Naive thymus-derived CD4-positive, alpha-beta T cell (primary cell): ENCODE results near the gene IQCN. TPM values are rescaled to one million over a fixed set of nuclear protein-coding genes. Genes with fewer than 3 reads are reported as not detected.
A peak's percentile ranks its signal among the peaks of the same experiment; 100 is the strongest.

Source experiments
- ATAC-seq: fragments of 150-1000 bp; cut with Tn5 transposase; 2 replicates; pipeline ENCODE4 v1.10.0; 2021; ENCODE audit warnings: mild to moderate bottlenecking, moderate library complexity
- CTCF ChIA-PET: fragments of 350-600 bp; sonication (Branson Sonifier 250); formaldehyde crosslinking; loops from one replicate; lab custom pipeline; 2021; ENCODE audit warnings: antibody characterized with exemption; lab: Charles Lee
- POLR2A ChIA-PET: fragments of 350-600 bp; sonication (Branson Sonifier 250); formaldehyde crosslinking; loops from one replicate; lab custom pipeline; 2021; ENCODE audit warnings: antibody characterized with exemption, inconsistent platforms; lab: Charles Lee
- DNase-seq, 9 donors: peaks; one replicate each; pipeline versions ENCODE4 v3.0.0 to v3.0.0-alpha.2; 2020 to 2022; ENCODE audit warnings: mixed read lengths in 1 of 9
- H3K27ac ChIP-seq: one replicate; pipeline ENCODE4 v1.7.0; 2013; ENCODE audit warnings: mild to moderate bottlenecking, low read depth, low read length, moderate library complexity
- H3K27me3 ChIP-seq, 2 donors: one replicate each; pipeline ENCODE4 v1.7.0; 2013; ENCODE audit warnings: low read length in 2 of 2, mild to moderate bottlenecking in 2 of 2, moderate library complexity in 2 of 2; ENCODE audit not compliant: control insufficient read depth in 2 of 2, insufficient read depth in 2 of 2
- H3K36me3 ChIP-seq, 3 experiments: 1 replicate in 2 of 3; 2 replicates in 1 of 3; pipeline ENCODE4 v1.7.0; 2013; ENCODE audit warnings: low read length in 3 of 3, mild to moderate bottlenecking in 3 of 3, moderate library complexity in 1 of 3; ENCODE audit not compliant: insufficient read depth in 3 of 3, control insufficient read depth in 2 of 3
- H3K4me1 ChIP-seq, 2 donors: one replicate each; pipeline ENCODE4 v1.7.0; 2013; ENCODE audit warnings: low read length in 2 of 2, mild to moderate bottlenecking in 2 of 2, moderate library complexity in 1 of 2; ENCODE audit not compliant: control insufficient read depth in 2 of 2, insufficient read depth in 2 of 2
- H3K4me3 ChIP-seq: 2 replicates; pipeline ENCODE4 v1.7.0; 2013; ENCODE audit warnings: mild to moderate bottlenecking, low read length
- H3K9me3 ChIP-seq, 3 experiments: 1 replicate in 2 of 3; 2 replicates in 1 of 3; pipeline ENCODE4 v1.7.0; 2013; ENCODE audit warnings: low read length in 3 of 3; ENCODE audit not compliant: control insufficient read depth in 2 of 3
- H3K27ac Mint-ChIP-seq, 9 donors: one replicate each; pipeline ENCODE4 v1.8.0; 2020 to 2022; ENCODE audit warnings: mixed read lengths in 9 of 9, mild to moderate bottlenecking in 8 of 9, moderate library complexity in 5 of 9, inconsistent platforms in 2 of 9
- H3K27me3 Mint-ChIP-seq, 5 donors: one replicate each; pipeline ENCODE4 v1.8.0; 2021 to 2022; ENCODE audit warnings: mixed read lengths in 5 of 5, mild to moderate bottlenecking in 1 of 5
- H3K36me3 Mint-ChIP-seq, 5 donors: one replicate each; pipeline ENCODE4 v1.8.0; 2020 to 2022; ENCODE audit warnings: mixed read lengths in 5 of 5, mild to moderate bottlenecking in 3 of 5, inconsistent platforms in 1 of 5
- H3K4me1 Mint-ChIP-seq, 7 donors: one replicate each; pipeline ENCODE4 v1.8.0; 2020 to 2022; ENCODE audit warnings: mixed read lengths in 7 of 7, mild to moderate bottlenecking in 3 of 7, inconsistent platforms in 1 of 7
- H3K4me3 Mint-ChIP-seq, 10 donors: one replicate each; pipeline ENCODE4 v1.8.0; 2020 to 2022; ENCODE audit warnings: mild to moderate bottlenecking in 10 of 10, mixed read lengths in 10 of 10, moderate library complexity in 6 of 10, inconsistent platforms in 2 of 10
- H3K9me3 Mint-ChIP-seq, 11 donors: one replicate each; pipeline ENCODE4 v1.8.0; 2020 to 2022; ENCODE audit warnings: mixed read lengths in 11 of 11, mild to moderate bottlenecking in 4 of 11, inconsistent platforms in 1 of 11, moderate library complexity in 1 of 11
- intact Hi-C, 2 donors: fragments of 100-400 bp; cut with micrococcal nuclease; formaldehyde crosslinking; loops; one replicate each; pipeline ENCODE4 v1.15.1; 2023
- polyA plus RNA-seq, 2 donors: library from polyadenylated mRNA; unstranded; fragments of 300-500 nt; fragmentation: Illumina TruSeq; gene quantifications; one replicate each; pipeline ENCODE4 v1.2.3, GENCODE V29; 2021
- total RNA-seq, 6 experiments: library from RNA in 5 of 6; stranded (reverse) in 5 of 6; gene quantifications; 1 replicate in 5 of 6; 2 replicates in 1 of 6; pipeline ENCODE4 v1.2.3 and lab custom pipeline; 2021 to 2026

Gene IQCN
- total and polyA plus RNA-seq, 7 experiments from 2014 or later = 0.19 to 28.3 (median 6.5) TPM

DNA sequence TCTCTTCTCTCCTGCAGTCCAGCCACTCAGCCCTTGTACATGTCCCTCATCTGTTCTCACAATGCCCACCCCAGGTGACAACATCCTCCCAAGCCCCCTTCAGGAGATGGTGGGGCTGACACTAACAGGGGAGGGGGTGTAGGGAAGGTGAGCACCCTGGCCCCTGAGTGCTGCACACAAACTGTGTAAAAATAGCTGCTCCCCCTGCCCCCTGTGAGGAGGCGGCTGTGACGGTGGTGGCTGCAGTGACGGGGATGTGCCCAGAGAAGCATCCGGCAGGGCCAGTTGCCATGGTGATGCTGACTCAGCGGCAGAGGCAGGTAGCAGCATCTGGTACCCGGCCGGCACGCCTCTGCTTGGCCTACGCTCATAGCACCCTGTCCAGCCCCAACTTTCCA lies 20.2 kb upstream of the IQCN start:
- Mint-ChIP-seq H3K27ac (peak overlapping the region; percentile 42 to 100 (median 94)), H3K36me3 (peaks cover 0 to 30% (median 0%) of the 10 kb centered on the region in 5 donors), H3K4me1 (peaks cover 37 to 64% (median 47%) of the 10 kb centered on the region in 7 donors), H3K27me3 (no peaks in the 10 kb centered on the region), H3K4me3 (peak overlapping the region in 8 of 10 donors; percentile 2 to 83 (median 63)), H3K9me3 (peaks cover 0 to 21% (median 0%) of the 10 kb centered on the region in 11 donors)
- ATAC-seq (peak; percentile 70), DNase-seq (peak; percentile 65 to 92 (median 84))
- Histone ChIP-seq H3K36me3 (no peaks in the 10 kb centered on the region), H3K4me3 (no peak overlapping the region), H3K4me1 (peaks cover 38 to 47% of the 10 kb centered on the region in 2 donors), H3K27me3 (no peaks in the 10 kb centered on the region), H3K9me3 (no peaks in the 10 kb centered on the region), H3K27ac (peak overlapping the region; percentile 92)
- intact Hi-C loops = loop anchor here (1.0 to 5.0 kb wide), 4 partner anchors 9 to 123 kb away; partner anchors contain the start of genes JUND (in 1 of the 2) and SSBP4 (in 1 of the 2)
- POLR2A ChIA-PET = interaction anchor here (1.0 to 6.7 kb wide), 4 partner anchors 8 to 23 kb away, joined by 4 to 216 read pairs (median 85); partner anchors contain the start of gene JUND
- CTCF ChIA-PET = interaction anchor here (3.2 kb wide), 1 partner anchor 15 kb away, joined by 17 read pairs; no protein-coding TSS in a partner anchor

DNA sequence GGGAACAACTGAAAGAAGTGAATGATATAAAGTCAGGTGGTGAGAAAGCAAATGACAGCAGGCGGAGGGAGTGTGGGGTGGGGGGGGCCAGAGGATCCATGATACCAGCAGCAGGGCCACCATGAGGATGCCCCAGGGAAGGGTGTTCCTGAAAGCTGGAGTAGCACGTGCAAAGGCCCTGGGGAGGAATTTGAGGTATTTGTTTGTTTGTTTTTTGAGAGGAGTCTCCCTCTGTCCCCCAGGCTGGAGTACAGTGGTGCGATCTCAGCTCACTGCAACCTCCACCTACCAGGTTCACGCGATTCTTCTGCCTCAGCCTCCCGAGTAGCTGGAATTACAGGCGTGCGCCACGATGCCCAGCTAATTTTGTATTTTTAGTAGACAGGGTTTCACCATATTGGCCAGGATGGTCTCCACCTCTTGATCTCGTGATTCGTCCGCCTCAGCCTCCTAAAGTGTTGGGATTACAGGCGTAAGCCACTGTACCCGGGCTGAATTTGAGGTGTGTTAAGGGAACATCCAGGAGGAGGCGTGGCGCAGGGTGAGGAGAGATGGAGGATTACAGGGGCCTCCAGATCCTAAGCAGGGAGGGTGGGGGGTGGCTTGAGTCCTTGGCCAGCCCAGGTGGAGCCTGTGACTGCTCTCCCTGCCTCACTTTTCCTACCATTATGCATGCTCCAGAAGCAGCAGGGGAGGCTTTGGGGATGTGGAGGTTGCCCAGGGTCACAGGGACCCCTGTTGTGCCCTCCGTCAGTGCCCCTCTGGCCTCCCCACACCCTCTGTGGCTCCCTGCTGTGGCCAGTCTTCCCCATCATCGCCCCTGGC lies 19.6 kb upstream of the IQCN start:
- Histone ChIP-seq H3K9me3 (no peaks in the 10 kb centered on the region), H3K27me3 (no peaks in the 10 kb centered on the region), H3K27ac (peak overlapping the region; percentile 92), H3K4me1 (peaks cover 41 to 47% of the 10 kb centered on the region in 2 donors), H3K36me3 (no peaks in the 10 kb centered on the region), H3K4me3 (peak overlapping the region; percentile 84)
- DNase-seq (no peak), ATAC-seq (no peak)
- peaks cover 0 to 30% (median 0%) of the 10 kb centered on the region in 5 donors for H3K36me3 Mint-ChIP-seq
- no peaks in the 10 kb centered on the region for H3K27me3 Mint-ChIP-seq
- peaks cover 0 to 21% (median 0%) of the 10 kb centered on the region in 11 donors for H3K9me3 Mint-ChIP-seq
- POLR2A ChIA-PET = interaction anchor here (0.6 to 6.7 kb wide), 9 partner anchors 9 to 243 kb away, joined by 3 to 216 read pairs (median 23); partner anchors contain the start of genes JUND and LSM4
- intact Hi-C loops = loop anchor here (1.0 to 5.0 kb wide), 4 partner anchors 9 to 123 kb away; partner anchors contain the start of genes JUND (in 1 of the 2) and SSBP4 (in 1 of the 2)
- H3K4me1 Mint-ChIP-seq = peaks cover 37 to 64% (median 52%) of the 10 kb centered on the region in 7 donors
- CTCF ChIA-PET = interaction anchor here (1.4 to 3.2 kb wide), 2 partner anchors 8 to 14 kb away, joined by 3 to 17 read pairs; no protein-coding TSS in a partner anchor
- H3K27ac Mint-ChIP-seq = peak overlapping the region; percentile 42 to 100 (median 96)
- H3K4me3 Mint-ChIP-seq = peak overlapping the region; percentile 14 to 96 (median 92)

DNA sequence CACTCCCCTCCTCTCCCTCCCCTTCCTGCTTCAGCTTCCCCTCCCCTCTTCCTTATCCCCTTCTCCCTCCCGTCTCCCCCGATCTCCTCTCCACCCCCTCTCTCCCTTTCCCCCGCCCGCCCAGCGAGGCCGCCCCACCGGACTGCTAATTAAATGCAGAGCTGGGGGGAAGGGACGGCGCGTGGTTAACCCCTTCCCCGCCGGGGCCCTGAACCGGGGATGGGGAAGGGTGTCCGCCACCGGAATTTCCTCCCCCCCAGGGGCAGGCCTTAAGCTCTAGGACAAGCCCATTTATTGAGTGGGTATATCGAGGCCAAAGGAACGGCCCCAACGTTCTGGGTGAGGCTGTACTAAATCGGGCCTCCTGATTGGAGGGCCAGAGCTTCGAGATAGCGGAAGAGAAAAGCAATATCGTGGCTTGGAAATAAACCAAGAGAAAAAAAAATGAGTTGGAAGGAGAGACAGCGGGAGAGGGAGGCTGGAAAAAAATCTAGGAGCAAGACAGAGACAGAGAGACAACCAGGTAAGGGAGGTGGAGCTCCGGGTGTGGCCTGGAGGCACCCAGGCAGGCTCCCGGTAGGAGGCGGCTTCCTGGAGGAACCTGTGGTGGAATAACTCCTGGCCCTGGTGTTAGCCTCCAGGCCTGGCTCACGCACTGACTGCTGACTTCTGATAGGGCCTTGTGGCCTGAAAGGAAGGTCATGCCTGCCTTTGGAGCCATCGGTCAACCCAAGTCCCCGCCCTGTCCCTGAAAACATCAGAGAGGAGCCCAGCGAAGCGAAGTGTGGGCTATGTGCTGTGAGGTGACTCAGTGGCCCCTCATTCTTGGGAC lies 18.8 kb upstream of the IQCN start:
- peaks cover 41 to 47% of the 10 kb centered on the region in 2 donors for H3K4me1 ChIP-seq
- H3K27ac Mint-ChIP-seq = peak overlapping the region in 8 of 9 donors; percentile 87 to 100 (median 96)
- H3K27ac ChIP-seq = peak overlapping the region; percentile 92
- ChIA-PET POLR2A (interaction anchor here (0.6 to 6.7 kb wide), 11 partner anchors 9 to 243 kb away, joined by 3 to 216 read pairs (median 6); partner anchors contain the start of genes JUND, LSM4 and MPV17L2), CTCF (interaction anchor here (1.0 to 3.2 kb wide), 6 partner anchors 9 to 34 kb away, joined by 3 to 17 read pairs (median 5); partner anchors contain the start of genes JUND and LSM4)
- H3K36me3 ChIP-seq = no peaks in the 10 kb centered on the region
- peaks cover 0 to 21% (median 0%) of the 10 kb centered on the region in 11 donors for H3K9me3 Mint-ChIP-seq
- H3K4me1 Mint-ChIP-seq = peaks cover 37 to 71% (median 55%) of the 10 kb centered on the region in 7 donors
- peaks cover 0 to 30% (median 0%) of the 10 kb centered on the region in 5 donors for H3K36me3 Mint-ChIP-seq
- intact Hi-C loops = loop anchor here in 1 of 2 donors (5.0 kb wide), 1 partner anchor 124 kb away; the partner anchor contains the start of gene SSBP4
- H3K9me3 ChIP-seq = no peaks in the 10 kb centered on the region
- no peaks in the 10 kb centered on the region for H3K27me3 Mint-ChIP-seq
- peak in 2 of 9 donors; percentile 34 to 78 for DNase-seq
- H3K4me3 ChIP-seq = peak overlapping the region; percentile 84
- peak overlapping the region; percentile 80 to 96 (median 92) for H3K4me3 Mint-ChIP-seq
- ATAC-seq = no peak
- H3K27me3 ChIP-seq = no peaks in the 10 kb centered on the region

DNA sequence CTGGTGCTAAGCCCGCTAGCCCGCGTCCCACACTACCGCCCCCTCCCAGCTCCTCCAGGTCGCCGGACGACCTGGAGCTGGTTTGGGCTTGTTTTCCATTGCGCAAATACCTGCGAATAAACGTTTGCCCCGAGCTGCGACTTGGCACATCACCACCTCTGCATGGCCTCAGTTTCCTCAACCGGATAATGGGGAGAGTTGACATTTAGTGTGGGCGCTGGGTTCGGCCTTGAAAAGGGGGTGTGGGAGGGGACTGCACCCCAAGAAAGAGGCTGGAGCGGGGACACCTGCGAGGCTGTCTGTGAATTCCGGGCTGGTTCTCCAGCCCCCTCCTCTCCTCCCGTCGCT lies 18.2 kb upstream of the IQCN start:
- Histone ChIP-seq H3K27ac (peak overlapping the region; percentile 92), H3K27me3 (no peaks in the 10 kb centered on the region), H3K9me3 (no peaks in the 10 kb centered on the region), H3K4me1 (peaks cover 41 to 47% of the 10 kb centered on the region in 2 donors), H3K36me3 (no peaks in the 10 kb centered on the region), H3K4me3 (peak overlapping the region; percentile 84)
- Mint-ChIP-seq H3K4me1 (peaks cover 37 to 71% (median 55%) of the 10 kb centered on the region in 7 donors), H3K36me3 (peaks cover 0 to 30% (median 0%) of the 10 kb centered on the region in 5 donors), H3K9me3 (peaks cover 0 to 21% (median 0%) of the 10 kb centered on the region in 11 donors), H3K27me3 (no peaks in the 10 kb centered on the region), H3K27ac (peak overlapping the region; percentile 78 to 100 (median 96)), H3K4me3 (peak overlapping the region; percentile 80 to 96 (median 92))
- no peak for ATAC-seq
- peak in 2 of 9 donors; percentile 37 to 56 for DNase-seq
- intact Hi-C loops = loop anchor here in 1 of 2 donors (5.0 kb wide), 1 partner anchor 125 kb away; the partner anchor contains the start of gene SSBP4
- ChIA-PET CTCF (interaction anchor here (1.0 to 3.2 kb wide), 6 partner anchors 9 to 34 kb away, joined by 3 to 17 read pairs (median 5); partner anchors contain the start of genes JUND and LSM4), POLR2A (interaction anchor here (0.7 to 6.7 kb wide), 14 partner anchors 8 to 173 kb away, joined by 3 to 216 read pairs (median 6); partner anchors contain the start of genes JUND, LSM4, MPV17L2 and RAB3A)

DNA sequence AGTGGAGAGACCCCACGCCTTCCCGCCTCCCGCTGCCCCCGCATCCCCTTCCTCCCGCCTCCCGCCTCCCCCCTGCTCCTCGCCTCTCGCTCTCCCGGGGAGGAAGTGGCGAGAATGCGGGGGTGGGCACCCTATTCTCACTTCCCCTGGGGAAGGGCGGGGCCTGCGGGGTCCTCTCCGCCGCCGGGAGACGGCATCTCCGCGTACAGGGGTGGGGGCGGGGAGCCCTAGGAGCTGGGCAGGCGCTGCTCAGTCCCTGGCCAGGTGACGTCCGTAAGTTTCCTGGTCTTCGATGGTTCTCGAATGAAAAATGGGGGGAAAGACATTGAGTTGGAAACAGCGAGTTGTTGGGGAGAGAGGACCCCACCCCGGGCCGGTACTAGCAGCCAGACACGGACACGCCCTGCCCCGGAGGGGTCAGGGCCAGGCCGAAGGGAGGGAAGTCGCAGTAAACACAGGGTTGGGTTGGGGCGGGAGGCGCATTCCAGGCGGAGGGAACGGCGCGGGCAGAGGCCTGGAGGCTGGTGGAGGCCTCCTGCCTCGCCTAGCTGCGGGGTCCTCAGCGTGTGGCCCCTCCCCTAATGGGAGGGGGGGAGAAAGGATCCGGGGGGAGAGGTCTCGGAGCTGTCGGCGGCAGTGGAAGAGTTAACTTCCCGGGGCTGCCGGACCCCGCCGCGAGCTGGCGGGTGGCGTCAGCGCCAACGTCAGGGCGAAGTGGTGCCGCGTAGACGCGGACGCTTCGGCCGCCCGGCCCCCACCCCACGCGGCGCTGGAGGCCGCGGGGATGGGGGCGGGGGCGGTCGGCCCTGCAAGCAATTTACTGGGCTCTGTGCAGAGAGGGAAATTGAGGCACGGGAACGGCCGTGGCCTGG lies 17.6 kb upstream of the IQCN start:
- Mint-ChIP-seq H3K27me3 (no peaks in the 10 kb centered on the region), H3K27ac (peak overlapping the region; percentile 87 to 100 (median 97)), H3K36me3 (peaks cover 0 to 28% (median 0%) of the 10 kb centered on the region in 5 donors), H3K4me1 (peaks cover 38 to 73% (median 58%) of the 10 kb centered on the region in 7 donors), H3K9me3 (peaks cover 0 to 18% (median 0%) of the 10 kb centered on the region in 11 donors), H3K4me3 (peak overlapping the region; percentile 80 to 96 (median 92))
- POLR2A ChIA-PET = interaction anchor here (0.7 to 6.7 kb wide), 14 partner anchors 7 to 173 kb away, joined by 3 to 216 read pairs (median 6); partner anchors contain the start of genes JUND, LSM4, MPV17L2 and RAB3A
- Histone ChIP-seq H3K36me3 (no peaks in the 10 kb centered on the region), H3K27ac (peak overlapping the region; percentile 92), H3K27me3 (no peaks in the 10 kb centered on the region), H3K9me3 (no peaks in the 10 kb centered on the region), H3K4me3 (peak overlapping the region; percentile 84), H3K4me1 (peaks cover 41 to 47% of the 10 kb centered on the region in 2 donors)
- DNase-seq (peak in 8 of 9 donors; percentile 67 to 93 (median 70)), ATAC-seq (peak; percentile 62)
- CTCF ChIA-PET = interaction anchor here (1.0 to 3.2 kb wide), 6 partner anchors 10 to 35 kb away, joined by 3 to 17 read pairs (median 5); partner anchors contain the start of genes JUND and LSM4
- intact Hi-C loops = loop anchor here (1.0 to 5.0 kb wide), 5 partner anchors 11 to 125 kb away; partner anchors contain the start of genes JUND (in 1 of the 2), LSM4 (in 1 of the 2) and SSBP4 (in 1 of the 2)
